ENCODE data around the gene SPNS2.

Gene SPNS2

GRCh38 chr17:4545217-4545951, 46.7 kb downstream of the SPNS2 start:
- TF ChIP-seq, protein P1, sequence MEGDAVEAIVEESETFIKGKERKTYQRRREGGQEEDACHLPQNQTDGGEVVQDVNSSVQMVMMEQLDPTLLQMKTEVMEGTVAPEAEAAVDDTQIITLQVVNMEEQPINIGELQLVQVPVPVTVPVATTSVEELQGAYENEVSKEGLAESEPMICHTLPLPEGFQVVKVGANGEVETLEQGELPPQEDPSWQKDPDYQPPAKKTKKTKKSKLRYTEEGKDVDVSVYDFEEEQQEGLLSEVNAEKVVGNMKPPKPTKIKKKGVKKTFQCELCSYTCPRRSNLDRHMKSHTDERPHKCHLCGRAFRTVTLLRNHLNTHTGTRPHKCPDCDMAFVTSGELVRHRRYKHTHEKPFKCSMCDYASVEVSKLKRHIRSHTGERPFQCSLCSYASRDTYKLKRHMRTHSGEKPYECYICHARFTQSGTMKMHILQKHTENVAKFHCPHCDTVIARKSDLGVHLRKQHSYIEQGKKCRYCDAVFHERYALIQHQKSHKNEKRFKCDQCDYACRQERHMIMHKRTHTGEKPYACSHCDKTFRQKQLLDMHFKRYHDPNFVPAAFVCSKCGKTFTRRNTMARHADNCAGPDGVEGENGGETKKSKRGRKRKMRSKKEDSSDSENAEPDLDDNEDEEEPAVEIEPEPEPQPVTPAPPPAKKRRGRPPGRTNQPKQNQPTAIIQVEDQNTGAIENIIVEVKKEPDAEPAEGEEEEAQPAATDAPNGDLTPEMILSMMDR (conservative IDR thresholded peaks at IDR 0.05; ENCODE audit: control insufficient read depth, insufficient read depth, low read depth, low read length): no peak
- DNase-seq (ENCODE audit: low read depth): no peak
- no peak overlapping the region for H3K4me3 ChIP-seq (ENCODE audit: control insufficient read depth, low read depth, low read length)

GRCh38 chr17:4547118-4547906, 48.6 kb downstream of the SPNS2 start:
- TF ChIP-seq, protein P1 (conservative IDR thresholded peaks at IDR 0.05; ENCODE audit: control insufficient read depth, insufficient read depth, low read depth, low read length): no peak
- no peak overlapping the region for H3K4me3 ChIP-seq (ENCODE audit: control insufficient read depth, low read depth, low read length)
- no peak for DNase-seq (ENCODE audit: low read depth)

- TF ChIP-seq, protein P1 (conservative IDR thresholded peaks at IDR 0.05; ENCODE audit: control insufficient read depth, insufficient read depth, low read depth, low read length): no peak
- H3K4me3 ChIP-seq (ENCODE audit: control insufficient read depth, low read depth, low read length): no peak overlapping the region
- DNase-seq (ENCODE audit: low read depth): no peak
Measured at GRCh38 chr17:4548061-4548461, 49.4 kb downstream of the SPNS2 start.

DNA sequence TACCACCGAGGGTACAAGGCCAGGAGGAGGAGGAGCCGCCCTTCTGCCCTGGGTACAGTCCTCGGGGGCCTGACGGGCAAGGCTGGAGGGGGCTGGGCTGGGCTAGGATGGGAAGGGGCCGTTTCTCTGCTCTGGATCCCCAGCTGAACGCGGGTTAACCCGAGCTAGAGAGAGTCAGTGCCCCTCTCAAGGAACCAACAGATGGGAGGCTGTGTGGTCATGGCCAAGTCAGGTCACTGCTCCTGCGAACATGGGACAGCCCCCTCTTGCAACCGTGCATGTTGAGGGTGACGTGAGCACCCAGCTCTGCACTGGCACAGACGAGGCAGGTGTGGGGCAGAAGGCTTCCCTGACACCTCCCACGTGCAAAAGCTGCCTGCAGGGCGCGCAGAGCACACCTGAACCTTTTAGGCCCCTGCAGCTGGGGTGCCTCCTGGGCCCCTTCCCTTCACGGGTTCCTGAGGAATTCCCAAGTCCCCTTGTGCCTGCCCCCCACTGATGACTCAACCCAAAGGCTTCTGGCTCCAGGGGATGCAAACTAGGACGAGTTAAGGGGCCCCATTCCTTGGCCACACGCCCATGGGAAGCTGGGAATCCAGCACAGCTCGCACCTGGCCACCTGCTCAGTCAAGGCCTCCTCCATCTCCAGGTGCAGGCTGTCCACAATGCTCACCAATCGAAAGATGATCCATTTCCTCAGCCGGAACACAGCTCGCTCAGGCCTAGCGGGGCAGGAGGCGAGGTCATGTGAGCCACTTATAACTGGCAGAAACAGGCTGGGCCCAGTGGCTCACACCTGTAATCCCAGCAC, 50.2 kb downstream of the SPNS2 start:
- TF ChIP-seq, protein P1 (conservative IDR thresholded peaks at IDR 0.05; ENCODE audit: control insufficient read depth, insufficient read depth, low read depth, low read length): no peak
- H3K4me3 ChIP-seq (ENCODE audit: control insufficient read depth, low read depth, low read length): no peak overlapping the region
- DNase-seq (ENCODE audit: low read depth): no peak

- TF ChIP-seq, protein P1 (conservative IDR thresholded peaks at IDR 0.05; ENCODE audit: control insufficient read depth, insufficient read depth, low read depth, low read length): no peak
- DNase-seq (ENCODE audit: low read depth): no peak
- no peak overlapping the region for H3K4me3 ChIP-seq (ENCODE audit: control insufficient read depth, low read depth, low read length)
Measured at GRCh38 chr17:4549781-4550533, 51.3 kb downstream of the SPNS2 start.

GRCh38 chr17:4550534-4551039, 51.9 kb downstream of the SPNS2 start:
- H3K4me3 ChIP-seq (ENCODE audit: control insufficient read depth, low read depth, low read length): no peak overlapping the region
- TF ChIP-seq, protein P1 (conservative IDR thresholded peaks at IDR 0.05; ENCODE audit: control insufficient read depth, insufficient read depth, low read depth, low read length): no peak
- no peak for DNase-seq (ENCODE audit: low read depth)
